ENCODE measurements around the gene KLHL15.

GRCh38 chrX:24026432-24026831, 554 bp downstream of the KLHL15 start:
- TF ChIP-seq CTCF (IDR thresholded peaks at IDR 0.05) = no peak
- TF ChIP-seq EP300 (IDR thresholded peaks at IDR 0.05) = no peak
